SK-N-SH (cell line): ENCODE measurements around the gene LPCAT1. TPM values are rescaled to one million over a fixed set of nuclear protein-coding genes. Genes with fewer than 3 reads are reported as not detected.

ENCODE experiments used
- CTCF ChIA-PET: fragments of 300-600, 350-600 bp; formaldehyde crosslinking; extraction: SDS; loops from one replicate; lab custom pipeline; 2021; lab: Yijun Ruan, JAX
- POLR2A ChIA-PET: fragments of 350-600 bp; sonication (Branson Sonifier 250); formaldehyde crosslinking; extraction: SDS; loops from one replicate; lab custom pipeline; 2020; ENCODE audit warnings: antibody characterized with exemption, inconsistent platforms; lab: Yijun Ruan, JAX
- DNase-seq: peaks from one replicate; pipeline ENCODE4 v3.0.0; 2012
- H2AFZ ChIP-seq: fragments of 200-600 bp; sonication (generic); 2 replicates; pipeline ENCODE4 v1.8.1; 2016; ENCODE audit warnings: antibody characterized with exemption, mild to moderate bottlenecking, low read depth
- H3F3A ChIP-seq: fragments of 200-600 bp; sonication (generic); replicated peaks from 2 replicates; pipeline ENCODE3; 2016; ENCODE audit warnings: antibody characterized with exemption, mild to moderate bottlenecking; ENCODE audit not compliant: insufficient read depth
- H3K27ac ChIP-seq, 2 experiments: fragments of 200-500 bp in 1 of 2; fragments of 200-600 bp in 1 of 2; sonication (Bioruptor generic) in 1 of 2; sonication (generic), shearing (Covaris generic) in 1 of 2; 2 replicates each; pipeline versions ENCODE4 v1.5.1 to v1.6.1; 2014 to 2016; ENCODE audit warnings: low read depth in 2 of 2, inconsistent platforms in 1 of 2, low read length in 1 of 2, mild to moderate bottlenecking in 1 of 2, mixed read lengths in 1 of 2
- H3K27me3 ChIP-seq: fragments of 200-600 bp; sonication (generic), shearing (Covaris generic); 2 replicates; pipeline ENCODE4 v1.6.1; 2016; ENCODE audit warnings: mixed run types; ENCODE audit not compliant: insufficient read depth
- H3K36me3 ChIP-seq, 2 experiments: fragments of 200-500 bp in 1 of 2; fragments of 200-600 bp in 1 of 2; sonication (Bioruptor generic) in 1 of 2; sonication (generic) in 1 of 2; replicated peaks in 1 of 2; 2 replicates each; pipeline versions ENCODE3 to v1.5.1; 2014 to 2016; ENCODE audit warnings: low read length in 1 of 2, mild to moderate bottlenecking in 1 of 2; ENCODE audit not compliant: insufficient read depth in 2 of 2, control insufficient read depth in 1 of 2
- H3K4me1 ChIP-seq, 2 experiments: fragments of 200-500 bp in 1 of 2; fragments of 200-600 bp in 1 of 2; sonication (Bioruptor generic) in 1 of 2; sonication (generic), shearing (Covaris generic) in 1 of 2; 2 replicates each; pipeline versions ENCODE4 v1.5.1 to v1.6.1; 2014 to 2016; ENCODE audit warnings: low read depth in 1 of 2, low read length in 1 of 2, mixed run types in 1 of 2; ENCODE audit not compliant: insufficient read depth in 2 of 2, control insufficient read depth in 1 of 2
- H3K4me2 ChIP-seq: fragments of 200-600 bp; sonication (generic), shearing (Covaris generic); 2 replicates; pipeline ENCODE4 v1.6.1; 2017; ENCODE audit warnings: mixed run types
- H3K4me3 ChIP-seq, 2 experiments: fragments of 200-500 bp in 1 of 2; fragments of 200-600 bp in 1 of 2; sonication (Bioruptor generic) in 1 of 2; sonication (generic), shearing (Covaris generic) in 1 of 2; 2 replicates each; pipeline versions ENCODE4 v1.5.1 to v1.8.1; 2014 to 2016; ENCODE audit warnings: low read depth in 2 of 2, inconsistent platforms in 1 of 2, low read length in 1 of 2, mild to moderate bottlenecking in 1 of 2, mixed read lengths in 1 of 2, moderate library complexity in 1 of 2
- H3K79me2 ChIP-seq: fragments of 200-600 bp; sonication (generic); 2 replicates; pipeline ENCODE4 v1.8.1; 2017; ENCODE audit warnings: mild to moderate bottlenecking; ENCODE audit not compliant: insufficient read depth
- H3K9ac ChIP-seq: fragments of 200-600 bp; sonication (generic); 2 replicates; pipeline ENCODE4 v1.6.1; 2017; ENCODE audit warnings: mixed run types
- H3K9me2 ChIP-seq: fragments of 200-600 bp; sonication (generic); 2 replicates; pipeline ENCODE4 v1.6.1; 2017; ENCODE audit warnings: mixed run types
- H3K9me3 ChIP-seq: fragments of 200-600 bp; sonication (generic); 2 replicates; pipeline ENCODE4 v1.6.1; 2017; ENCODE audit warnings: mixed run types, mild to moderate bottlenecking, moderate library complexity
- H4K20me1 ChIP-seq: fragments of 200-600 bp; sonication (generic); 2 replicates; pipeline ENCODE4 v1.6.1; 2017; ENCODE audit warnings: mild to moderate bottlenecking, mixed run types; ENCODE audit not compliant: insufficient read depth
- CHD2 ChIP-seq: fragments of 150-350 bp; IDR thresholded peaks from 2 replicates; pipeline ENCODE4 v1.6.1; 2018; ENCODE audit warnings: low read length; ENCODE audit not compliant: partially characterized antibody
- EP300 ChIP-seq, 2 experiments: IDR thresholded peaks; 2 replicates each; pipeline versions ENCODE4 v1.4.0 to v1.6.1; 2012; ENCODE audit warnings: borderline replicate concordance in 1 of 2, low read depth in 1 of 2, low read length in 1 of 2
- FOXJ3 ChIP-seq: sonication (generic); formaldehyde crosslinking; IDR thresholded peaks from 2 replicates; pipeline ENCODE4 v1.5.1; 2020; ENCODE audit warnings: mild to moderate bottlenecking, missing genetic modification reagents
- JUND ChIP-seq: IDR thresholded peaks from 2 replicates; pipeline ENCODE4 v1.4.0; 2012
- MEF2A ChIP-seq: IDR thresholded peaks from 2 replicates; pipeline ENCODE4 v1.4.0; 2012; ENCODE audit warnings: low read depth, borderline replicate concordance
- MXI1 ChIP-seq: IDR thresholded peaks from 2 replicates; pipeline ENCODE4 v1.6.1; 2012; ENCODE audit warnings: mild to moderate bottlenecking, low read depth, low read length, improper control_type of control experiment
- POLR2AphosphoS5 ChIP-seq: IDR thresholded peaks from 2 replicates; pipeline ENCODE4 v1.6.1; 2012; ENCODE audit warnings: low read depth, low read length
- RXRA ChIP-seq: IDR thresholded peaks from 2 replicates; pipeline ENCODE4 v1.4.0; 2012; ENCODE audit warnings: low read depth, mild to moderate bottlenecking, borderline replicate concordance
- TAF1 ChIP-seq: IDR thresholded peaks from 2 replicates; pipeline ENCODE4 v1.6.1; 2012; ENCODE audit warnings: low read depth, mild to moderate bottlenecking, low read length, moderate library complexity, borderline replicate concordance
- TEAD4 ChIP-seq: IDR thresholded peaks from 2 replicates; pipeline ENCODE4 v1.4.0; 2012; ENCODE audit warnings: mild to moderate bottlenecking, borderline replicate concordance; ENCODE audit not compliant: insufficient read depth
- USF1 ChIP-seq: IDR thresholded peaks from 2 replicates; pipeline ENCODE4 v1.4.0; 2012; ENCODE audit warnings: low read depth, borderline replicate concordance
- USF2 ChIP-seq: fragments of 150-350 bp; IDR thresholded peaks from 2 replicates; pipeline ENCODE4 v1.6.1; 2017; ENCODE audit warnings: antibody characterized with exemption, low read length, low read depth, borderline replicate concordance
- WGBS: methylation state at CpG from one replicate; pipeline ENCODE4 v1.1.6; 2017; ENCODE audit warnings: low lambda C conversion rate; 5-methylcytosine and 5-hydroxymethylcytosine counted together
- polyA plus RNA-seq, 3 experiments: library from polyadenylated mRNA; depleted of rRNA; stranded (reverse); fragments of >200 nt; gene quantifications; 2 replicates each; pipeline ENCODE4 v1.2.3, GENCODE V29; 2012
- TF ChIP-seq, protein P1 (sequence below): IDR thresholded peaks from 2 replicates; pipeline ENCODE4; 2012
- TF ChIP-seq, protein P2 (sequence below): IDR thresholded peaks from 2 replicates; pipeline ENCODE4 v1.4.0; 2012; ENCODE audit warnings: low read depth, borderline replicate concordance

The LPCAT1 gene
- polyA plus RNA-seq, 1 of the 3 experiments (the other 2 are of a cell fraction) = 42.3 TPM

GRCh38 chr5:1440098-1440493 lies 83.7 kb downstream of the LPCAT1 start:
- no peak for DNase-seq
- no peak overlapping the region for H3K9ac ChIP-seq
- H3K27ac ChIP-seq = no peak overlapping the region
- 9% methylated on average over 3 of the region's 3 CpGs for WGBS
- no peaks in the 10 kb centered on the region for H3K4me1 ChIP-seq
- H3K9me3 ChIP-seq = no peaks in the 10 kb centered on the region
- no peaks in the 10 kb centered on the region for H3K9me2 ChIP-seq
- no peaks in the 10 kb centered on the region for H3K36me3 ChIP-seq
- peaks cover 57% of the 10 kb centered on the region for H3K27me3 ChIP-seq
- POLR2A ChIA-PET = no interaction called here
- no peak for TF ChIP-seq MEF2A
- no peak for TF ChIP-seq POLR2AphosphoS5
- TF ChIP-seq USF2 = no peak
- TF ChIP-seq TAF1 = no peak
- TF ChIP-seq, protein P1, sequence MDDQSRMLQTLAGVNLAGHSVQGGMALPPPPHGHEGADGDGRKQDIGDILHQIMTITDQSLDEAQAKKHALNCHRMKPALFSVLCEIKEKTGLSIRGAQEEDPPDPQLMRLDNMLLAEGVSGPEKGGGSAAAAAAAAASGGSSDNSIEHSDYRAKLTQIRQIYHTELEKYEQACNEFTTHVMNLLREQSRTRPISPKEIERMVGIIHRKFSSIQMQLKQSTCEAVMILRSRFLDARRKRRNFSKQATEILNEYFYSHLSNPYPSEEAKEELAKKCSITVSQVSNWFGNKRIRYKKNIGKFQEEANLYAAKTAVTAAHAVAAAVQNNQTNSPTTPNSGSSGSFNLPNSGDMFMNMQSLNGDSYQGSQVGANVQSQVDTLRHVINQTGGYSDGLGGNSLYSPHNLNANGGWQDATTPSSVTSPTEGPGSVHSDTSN = no peak
- TF ChIP-seq, all 33 proteins: peak for 0
- Histone ChIP-seq H3K4me2 (no peak overlapping the region), H4K20me1 (no peaks in the 10 kb centered on the region), H3F3A (no peaks in the 10 kb centered on the region), H3K79me2 (no peaks in the 10 kb centered on the region), H2AFZ (no peak overlapping the region), H3K4me3 (no peak overlapping the region)
- CTCF ChIA-PET = no interaction called here

DNA sequence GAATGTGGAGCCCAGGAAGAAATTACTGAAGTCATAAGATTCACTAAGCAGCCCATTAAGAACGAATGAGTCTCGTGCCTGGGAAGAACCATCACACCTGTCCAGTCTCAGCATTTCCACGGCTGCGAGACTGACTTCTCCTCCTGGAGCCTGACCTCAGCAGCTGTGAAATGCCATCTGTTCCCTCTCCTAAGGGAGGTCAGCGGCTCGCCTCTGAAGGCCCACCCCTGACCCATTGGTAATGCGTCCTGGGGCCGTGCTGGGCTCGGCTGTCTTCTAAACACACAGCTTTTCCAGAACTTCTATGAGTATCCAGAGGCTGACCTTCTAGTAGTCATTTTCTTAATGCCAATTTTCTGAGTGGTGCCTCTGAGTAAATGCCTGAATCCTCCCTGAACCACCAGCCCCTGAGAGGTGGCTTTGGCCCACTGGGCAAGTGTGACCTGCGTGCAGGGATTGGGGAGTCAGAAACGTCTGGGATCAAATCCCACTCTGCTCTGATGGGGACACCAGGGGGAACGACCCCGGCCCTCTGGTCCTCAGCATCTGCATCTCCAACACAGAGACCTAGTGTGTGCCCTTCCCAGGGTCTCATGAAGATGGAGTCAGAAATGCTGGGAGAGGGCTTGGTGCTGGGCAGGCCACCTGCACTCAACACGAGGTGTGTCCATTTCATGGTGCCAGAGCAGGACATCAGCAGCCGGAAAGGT lies 84.2 kb downstream of the LPCAT1 start:
- TF ChIP-seq EP300 (IDR thresholded peaks at IDR 0.05; ENCODE audit: borderline replicate concordance in 1 of 2, low read depth in 1 of 2, low read length in 1 of 2) (no peak), USF1 (no peak), JUND (no peak), TEAD4 (no peak), CHD2 (no peak), MXI1 (no peak), FOXJ3 (CRISPR knock-in tag) (no peak), RXRA (no peak)
- TF ChIP-seq, protein P2, sequence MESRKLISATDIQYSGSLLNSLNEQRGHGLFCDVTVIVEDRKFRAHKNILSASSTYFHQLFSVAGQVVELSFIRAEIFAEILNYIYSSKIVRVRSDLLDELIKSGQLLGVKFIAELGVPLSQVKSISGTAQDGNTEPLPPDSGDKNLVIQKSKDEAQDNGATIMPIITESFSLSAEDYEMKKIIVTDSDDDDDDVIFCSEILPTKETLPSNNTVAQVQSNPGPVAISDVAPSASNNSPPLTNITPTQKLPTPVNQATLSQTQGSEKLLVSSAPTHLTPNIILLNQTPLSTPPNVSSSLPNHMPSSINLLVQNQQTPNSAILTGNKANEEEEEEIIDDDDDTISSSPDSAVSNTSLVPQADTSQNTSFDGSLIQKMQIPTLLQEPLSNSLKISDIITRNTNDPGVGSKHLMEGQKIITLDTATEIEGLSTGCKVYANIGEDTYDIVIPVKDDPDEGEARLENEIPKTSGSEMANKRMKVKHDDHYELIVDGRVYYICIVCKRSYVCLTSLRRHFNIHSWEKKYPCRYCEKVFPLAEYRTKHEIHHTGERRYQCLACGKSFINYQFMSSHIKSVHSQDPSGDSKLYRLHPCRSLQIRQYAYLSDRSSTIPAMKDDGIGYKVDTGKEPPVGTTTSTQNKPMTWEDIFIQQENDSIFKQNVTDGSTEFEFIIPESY = no peak
- H4K20me1 ChIP-seq = no peaks in the 10 kb centered on the region
- H3K27me3 ChIP-seq = peaks cover 52% of the 10 kb centered on the region
- no peaks in the 10 kb centered on the region for H3K9me2 ChIP-seq
- peak; percentile 4 for DNase-seq
- no peaks in the 10 kb centered on the region for H3K79me2 ChIP-seq
- H3K9me3 ChIP-seq = no peaks in the 10 kb centered on the region
- H3F3A ChIP-seq = no peaks in the 10 kb centered on the region
- ChIA-PET POLR2A (no interaction called here), CTCF (interaction anchor here (1.5 kb wide), 1 partner anchor 8 kb away, joined by 3 read pairs; no protein-coding TSS in a partner anchor)
- H3K36me3 ChIP-seq = no peaks in the 10 kb centered on the region
- no peak overlapping the region for H3K27ac ChIP-seq
- H3K4me2 ChIP-seq = no peak overlapping the region
- no peak overlapping the region for H2AFZ ChIP-seq
- no peak overlapping the region for H3K4me3 ChIP-seq
- 44% methylated on average over 9 of the region's 15 CpGs for WGBS
- H3K9ac ChIP-seq = no peak overlapping the region
- no peaks in the 10 kb centered on the region for H3K4me1 ChIP-seq
